HUES64 (cell line): Measurements from ENCODE around the gene BCOR.

Experiments
- H3K27ac ChIP-seq: 2 replicates; pipeline ENCODE4 v1.7.0; 2013; ENCODE audit warnings: low read depth, low read length, inconsistent platforms
- H3K27me3 ChIP-seq: 2 replicates; pipeline ENCODE4 v1.6.1; 2013; ENCODE audit warnings: mild to moderate bottlenecking, low read length; ENCODE audit not compliant: insufficient read depth
- H3K36me3 ChIP-seq: 2 replicates; pipeline ENCODE4 v1.6.1; 2013; ENCODE audit warnings: mild to moderate bottlenecking, low read length; ENCODE audit not compliant: insufficient read depth
- H3K4me1 ChIP-seq: 2 replicates; pipeline ENCODE4 v1.6.1; 2013; ENCODE audit warnings: mild to moderate bottlenecking, low read length, moderate library complexity; ENCODE audit not compliant: insufficient read depth
- H3K4me3 ChIP-seq: 2 replicates; pipeline ENCODE4 v1.5.1; 2013; ENCODE audit warnings: mild to moderate bottlenecking, low read length, moderate library complexity
- H3K9ac ChIP-seq: 2 replicates; pipeline ENCODE4 v1.6.1; 2013; ENCODE audit warnings: mild to moderate bottlenecking, low read depth, low read length
- H3K9me3 ChIP-seq: 2 replicates; pipeline ENCODE4 v1.6.1; 2013; ENCODE audit warnings: low read depth, low read length; ENCODE audit not compliant: insufficient read depth
- WGBS: fragments of 150-250, 120-280 bp; methylation state at CpG from one replicate; pipeline ENCODE4 v1.1.7; 2013; ENCODE audit warnings: missing lambda C conversion rate; 5-methylcytosine and 5-hydroxymethylcytosine counted together

BCOR gene

GRCh38 chrX:40007131-40007755, 90.5 kb downstream of the BCOR start:
- Histone ChIP-seq H3K4me3 (peak overlapping the region; percentile 48), H3K9ac (no peak overlapping the region), H3K4me1 (peaks cover 48% of the 10 kb centered on the region), H3K27me3 (peaks cover 94% of the 10 kb centered on the region), H3K9me3 (no peaks in the 10 kb centered on the region), H3K36me3 (no peaks in the 10 kb centered on the region), H3K27ac (no peak overlapping the region)
- WGBS: 2% methylated on average over 33 of the region's 33 CpGs

- H3K4me3 ChIP-seq: peak overlapping the region; percentile 48
- WGBS: under 1% methylated on average over 63 of the region's 63 CpGs
- no peak overlapping the region for H3K27ac ChIP-seq
- peaks cover 88% of the 10 kb centered on the region for H3K27me3 ChIP-seq
- no peaks in the 10 kb centered on the region for H3K36me3 ChIP-seq
- H3K9ac ChIP-seq: no peak overlapping the region
- H3K4me1 ChIP-seq: peaks cover 40% of the 10 kb centered on the region
- no peaks in the 10 kb centered on the region for H3K9me3 ChIP-seq
Observed at GRCh38 chrX:40006106-40007017, 91.4 kb downstream of the BCOR start.

GRCh38 chrX:40005292-40006011, 92.3 kb downstream of the BCOR start:
- Histone ChIP-seq H3K4me1 (peaks cover 32% of the 10 kb centered on the region), H3K9ac (no peak overlapping the region), H3K27ac (no peak overlapping the region), H3K9me3 (no peaks in the 10 kb centered on the region), H3K4me3 (peak overlapping the region; percentile 48), H3K27me3 (peaks cover 79% of the 10 kb centered on the region), H3K36me3 (no peaks in the 10 kb centered on the region)
- WGBS: 1% methylated on average over 69 of the region's 73 CpGs

- Histone ChIP-seq H3K4me1 (peaks cover 32% of the 10 kb centered on the region), H3K9me3 (no peaks in the 10 kb centered on the region), H3K36me3 (no peaks in the 10 kb centered on the region), H3K27me3 (peaks cover 74% of the 10 kb centered on the region), H3K4me3 (peak overlapping the region; percentile 48), H3K9ac (no peak overlapping the region), H3K27ac (no peak overlapping the region)
- WGBS: 2% methylated on average over 15 of the region's 16 CpGs
Observed at GRCh38 chrX:40004921-40005291, 92.9 kb downstream of the BCOR start.

GRCh38 chrX:40004246-40004535, 93.6 kb downstream of the BCOR start:
- 7% methylated on average over 4 of the region's 4 CpGs for WGBS
- Histone ChIP-seq H3K9me3 (no peaks in the 10 kb centered on the region), H3K9ac (no peak overlapping the region), H3K27ac (no peak overlapping the region; the same call in 1 of the 2 replicates), H3K27me3 (peaks cover 66% of the 10 kb centered on the region), H3K4me1 (peaks cover 32% of the 10 kb centered on the region), H3K36me3 (no peaks in the 10 kb centered on the region), H3K4me3 (peak overlapping the region; percentile 48; the same call in 1 of the 2 replicates)

GRCh38 chrX:40003428-40004245, 94.1 kb downstream of the BCOR start:
- 31% methylated on average over 6 of the region's 8 CpGs for WGBS
- Histone ChIP-seq H3K36me3 (no peaks in the 10 kb centered on the region), H3K9me3 (no peaks in the 10 kb centered on the region), H3K27me3 (peaks cover 61% of the 10 kb centered on the region), H3K4me3 (no peak overlapping the region; the same call in 1 of the 2 replicates), H3K27ac (no peak overlapping the region; the same call in 1 of the 2 replicates), H3K9ac (no peak overlapping the region), H3K4me1 (peaks cover 32% of the 10 kb centered on the region)

GRCh38 chrX:40003071-40003427, 94.7 kb downstream of the BCOR start:
- H3K36me3 ChIP-seq: no peaks in the 10 kb centered on the region
- WGBS: 77% methylated on average over 3 of the region's 4 CpGs
- no peak overlapping the region for H3K27ac ChIP-seq
- no peak overlapping the region for H3K4me3 ChIP-seq
- no peak overlapping the region for H3K9ac ChIP-seq
- H3K9me3 ChIP-seq: no peaks in the 10 kb centered on the region
- peaks cover 32% of the 10 kb centered on the region for H3K4me1 ChIP-seq
- peaks cover 55% of the 10 kb centered on the region for H3K27me3 ChIP-seq
